GM19043 (cell line): Measurements from ENCODE around the gene COL4A3.
A peak's percentile ranks its signal among the peaks of the same experiment; 100 is the strongest.
"Not testable (repeated sequence)": the region's sequence is repeated elsewhere in the genome, so short reads cannot be mapped to it uniquely, and the experiment has no call there.

Experiments
- ATAC-seq: cut with Tn5 transposase; IDR thresholded peaks from one replicate; pipeline ENCODE4 v1.9.1; 2021; ENCODE audit warnings: low read depth; ENCODE audit not compliant: unreplicated experiment

The COL4A3 gene

GRCh38 chr2:227205701-227206100, 41.3 kb downstream of the COL4A3 start:
- no peak for ATAC-seq

GRCh38 chr2:227206406-227206805, 42.0 kb downstream of the COL4A3 start:
- no peak for ATAC-seq

GRCh38 chr2:227207573-227207972, 43.1 kb downstream of the COL4A3 start:
- no peak for ATAC-seq

GRCh38 chr2:227214622-227215041, 50.2 kb downstream of the COL4A3 start:
- ATAC-seq = no peak

GRCh38 chr2:227219312-227220105, 55.1 kb downstream of the COL4A3 start:
- no peak for ATAC-seq

- ATAC-seq = no peak
Observed at GRCh38 chr2:227221120-227221519, 56.7 kb downstream of the COL4A3 start.

- no peak for ATAC-seq
Observed at GRCh38 chr2:227222292-227222691, 57.9 kb downstream of the COL4A3 start.

- ATAC-seq = not testable (repeated sequence)
Observed at GRCh38 chr2:227225641-227226040, 61.2 kb downstream of the COL4A3 start.

GRCh38 chr2:227228061-227228667, 63.7 kb downstream of the COL4A3 start:
- ATAC-seq = no peak

- ATAC-seq = no peak
Observed at GRCh38 chr2:227230151-227230550, 65.7 kb downstream of the COL4A3 start.

- ATAC-seq = no peak
Observed at GRCh38 chr2:227234429-227234828, 70.0 kb downstream of the COL4A3 start.

GRCh38 chr2:227237786-227238185, 73.4 kb downstream of the COL4A3 start:
- no peak for ATAC-seq

- peak; percentile 59 for ATAC-seq
Observed at GRCh38 chr2:227238238-227239237, 74.1 kb downstream of the COL4A3 start.

GRCh38 chr2:227241005-227241404, 76.6 kb downstream of the COL4A3 start:
- no peak for ATAC-seq

GRCh38 chr2:227248876-227249275, 84.5 kb downstream of the COL4A3 start:
- ATAC-seq = no peak

GRCh38 chr2:227252831-227253230, 88.4 kb downstream of the COL4A3 start:
- ATAC-seq = no peak

GRCh38 chr2:227256605-227257004, 92.2 kb downstream of the COL4A3 start:
- no peak for ATAC-seq

GRCh38 chr2:227257820-227258219, 93.4 kb downstream of the COL4A3 start:
- no peak for ATAC-seq

- no peak for ATAC-seq
Observed at GRCh38 chr2:227260041-227260440, 95.6 kb downstream of the COL4A3 start.

GRCh38 chr2:227267410-227268115, 103.1 kb downstream of the COL4A3 start:
- ATAC-seq = no peak
